Endothelial cell of umbilical vein (primary cell): ENCODE measurements around the gene NELFA. TPM values are rescaled to one million over a fixed set of nuclear protein-coding genes. Genes with fewer than 3 reads are reported as not detected.

Experiments
- BruUV-seq: library from RNA; stranded (reverse); fragments of 400-500 nt; replicated peaks from 2 replicates; lab custom pipeline; 2021; lab: Mats Ljungman, UMichigan
- CTCF ChIA-PET: fragments of 300-600, 350-600 bp; sonication (Branson Sonifier 250); formaldehyde crosslinking; loops from one replicate; lab custom pipeline; 2021; ENCODE audit warnings: antibody characterized with exemption, inconsistent platforms; lab: Charles Lee
- POLR2A ChIA-PET: fragments of 300-600, 350-600 bp; sonication (Branson Sonifier 250); formaldehyde crosslinking; loops from one replicate; lab custom pipeline; 2021; ENCODE audit warnings: antibody characterized with exemption, inconsistent platforms; lab: Charles Lee
- DNase-seq: peaks from one replicate; pipeline ENCODE4 v3.0.0-alpha.2; 2011; ENCODE audit warnings: low read depth, low spot score
- FAIRE-seq: peaks from 2 replicates; lab custom pipeline; 2011; peaks lifted over from hg19 to GRCh38; lab: Jason Lieb, UNC
- H2AFZ ChIP-seq: 2 replicates; pipeline ENCODE4 v1.6.0; 2012; ENCODE audit warnings: low read depth, low read length, control low read depth, inconsistent platforms
- H3K27ac ChIP-seq: 2 replicates; pipeline ENCODE4 v1.5.1; 2011; ENCODE audit warnings: low read depth, mild to moderate bottlenecking, control low read depth, low read length, moderate library complexity; ENCODE audit not compliant: insufficient read depth
- H3K27me3 ChIP-seq, 2 experiments: 2 replicates each; pipeline versions ENCODE4 v1.6.0 to v1.6.1; 2011; ENCODE audit warnings: low read length in 2 of 2, mixed read lengths in 1 of 2; ENCODE audit not compliant: control insufficient read depth in 2 of 2, insufficient read depth in 2 of 2
- H3K36me3 ChIP-seq, 2 experiments: 2 replicates in 1 of 2; 3 replicates in 1 of 2; pipeline ENCODE4 v1.5.1; 2011; ENCODE audit warnings: low read length in 2 of 2, mild to moderate bottlenecking in 1 of 2, moderate library complexity in 1 of 2; ENCODE audit not compliant: control insufficient read depth in 2 of 2, insufficient read depth in 2 of 2; ENCODE audit errors: extremely low read depth in 1 of 2
- H3K4me1 ChIP-seq: 3 replicates; pipeline ENCODE4 v1.5.1; 2011; ENCODE audit warnings: mild to moderate bottlenecking, low read length; ENCODE audit not compliant: control insufficient read depth, insufficient read depth; ENCODE audit errors: extremely low read depth
- H3K4me2 ChIP-seq: 2 replicates; pipeline ENCODE4 v1.6.1; 2011; ENCODE audit warnings: low read length, control low read depth, mixed read lengths; ENCODE audit not compliant: insufficient read depth
- H3K4me3 ChIP-seq, 3 experiments: fragments of 200-600 bp in 1 of 3; sonication (generic), shearing (Covaris generic) in 1 of 3; replicated peaks in 1 of 3; 2 replicates each; pipeline ENCODE4 v1.5.1; 2011 to 2016; ENCODE audit warnings: control low read depth in 3 of 3, low read length in 3 of 3, mild to moderate bottlenecking in 2 of 3, inconsistent platforms in 1 of 3, low read depth in 1 of 3, moderate library complexity in 1 of 3; ENCODE audit not compliant: insufficient read depth in 1 of 3
- H3K79me2 ChIP-seq: 2 replicates; pipeline ENCODE4 v1.6.0; 2012; ENCODE audit warnings: low read length, inconsistent platforms; ENCODE audit not compliant: control insufficient read depth, insufficient read depth
- H3K9ac ChIP-seq: replicated peaks from 2 replicates; pipeline ENCODE3; 2011; ENCODE audit warnings: low read length, control low read depth; ENCODE audit not compliant: insufficient read depth; ENCODE audit errors: extremely low read depth
- H3K9me1 ChIP-seq: replicated peaks from 3 replicates; pipeline ENCODE4 v1.6.0; 2011; ENCODE audit warnings: mild to moderate bottlenecking, low read length; ENCODE audit not compliant: control insufficient read depth, insufficient read depth; ENCODE audit errors: extremely low read depth
- H3K9me3 ChIP-seq: replicated peaks from 2 replicates; pipeline ENCODE4 v1.5.1; 2012; ENCODE audit warnings: low read length, inconsistent platforms; ENCODE audit not compliant: control insufficient read depth, insufficient read depth
- H4K20me1 ChIP-seq: replicated peaks from 2 replicates; pipeline ENCODE3; 2011; ENCODE audit warnings: mild to moderate bottlenecking, low read length; ENCODE audit not compliant: control insufficient read depth, insufficient read depth; ENCODE audit errors: extremely low read depth
- EZH2 ChIP-seq: IDR thresholded peaks from 2 replicates; pipeline ENCODE4 v1.6.1; 2012; ENCODE audit warnings: borderline replicate concordance, low read depth, mild to moderate bottlenecking, moderate library complexity, low read length, inconsistent platforms; ENCODE audit not compliant: severe bottlenecking
- FOS ChIP-seq: IDR thresholded peaks from 2 replicates; pipeline ENCODE4 v1.6.1; 2011; ENCODE audit warnings: mild to moderate bottlenecking, low read length, moderate library complexity, borderline replicate concordance; ENCODE audit not compliant: insufficient read depth
- GATA2 ChIP-seq: IDR thresholded peaks from 2 replicates; pipeline ENCODE4 v1.7.0; 2011; ENCODE audit warnings: low read depth, mild to moderate bottlenecking, moderate library complexity, mixed read lengths, low read length; ENCODE audit not compliant: insufficient read length, insufficient read depth
- JUN ChIP-seq: IDR thresholded peaks from 2 replicates; pipeline ENCODE4 v1.6.1; 2011; ENCODE audit warnings: borderline replicate concordance, low read depth; ENCODE audit not compliant: insufficient read length, insufficient read depth
- MAX ChIP-seq: IDR thresholded peaks from 2 replicates; pipeline ENCODE4 v1.6.1; 2011; ENCODE audit not compliant: insufficient read depth, insufficient read length
- MYC ChIP-seq: IDR thresholded peaks from one replicate; pipeline ENCODE4 v1.6.1; 2011; ENCODE audit warnings: mild to moderate bottlenecking, low read depth, low read length
- POLR2A ChIP-seq: IDR thresholded peaks from 2 replicates; pipeline ENCODE4 v1.6.1; 2012; ENCODE audit warnings: low read depth, mild to moderate bottlenecking, control low read depth, low read length
- POLR2AphosphoS5 ChIP-seq: IDR thresholded peaks from 2 replicates; pipeline ENCODE4 v1.6.1; 2012; ENCODE audit warnings: low read depth, mild to moderate bottlenecking, control low read depth, low read length, moderate library complexity; ENCODE audit not compliant: insufficient read depth
- dilution Hi-C: fragments of 300-500 bp; cut with MboI; formaldehyde crosslinking; loops from one replicate; pipeline ENCODE4 v1.15.0; 2019; ENCODE audit warnings: low sequenced_read_pairs; ENCODE audit not compliant: extremely low pct_ligation_motif_present
- intact Hi-C: fragments of 100-400 bp; cut with micrococcal nuclease; formaldehyde crosslinking; loops from one replicate; pipeline ENCODE4 v1.10.0; 2022
- polyA plus RNA-seq, 4 experiments: library from polyadenylated mRNA; depleted of rRNA in 3 of 4; stranded (reverse) in 3 of 4; unstranded in 1 of 4; fragments of >200 nt; gene quantifications; 2 replicates each; pipeline versions ENCODE4 v1.2.1 to v1.2.3, GENCODE V29; 2011 to 2012; ENCODE audit warnings: missing spikeins in 1 of 4
- total RNA-seq: library from RNA; stranded (reverse); gene quantifications from 2 replicates; pipeline ENCODE4 v1.2.3, GENCODE V29; 2021
- TF ChIP-seq, protein P1 (sequence below), 2 donors: IDR thresholded peaks; 1 replicate in 1 of 2; 2 replicates in 1 of 2; pipeline ENCODE4 v1.5.1; 2011; ENCODE audit warnings: low read length in 2 of 2, mild to moderate bottlenecking in 2 of 2, moderate library complexity in 2 of 2, control low read depth in 1 of 2, inconsistent platforms in 1 of 2, low read depth in 1 of 2; ENCODE audit not compliant: insufficient read depth in 1 of 2; ENCODE audit errors: extremely low read depth in 1 of 2

Gene NELFA
- total and polyA plus RNA-seq, 2 donors (not counting 3 experiments of a cell fraction or from before 2014, with no cell fraction given): 22.8 to 30.3 TPM

GRCh38 chr4:1982124-1983052 lies 26.4 kb downstream of the NELFA start:
- no peak for DNase-seq
- no peak overlapping the region for H3K27ac ChIP-seq
- intact Hi-C loops (no loop called here), dilution Hi-C loops (no loop called here)
- H3K36me3 ChIP-seq: peaks cover 18 to 55% of the 10 kb centered on the region in 2 experiments
- H3K79me2 ChIP-seq: no peaks in the 10 kb centered on the region
- H3K4me2 ChIP-seq: no peak overlapping the region
- H2AFZ ChIP-seq: no peak overlapping the region
- POLR2A ChIA-PET: no interaction called here
- H4K20me1 ChIP-seq: no peaks in the 10 kb centered on the region
- H3K9ac ChIP-seq: no peak overlapping the region
- H3K4me3 ChIP-seq: no peak overlapping the region
- no peaks in the 10 kb centered on the region for H3K4me1 ChIP-seq
- FAIRE-seq: peak; percentile 40
- CTCF ChIA-PET: no interaction called here
- H3K9me1 ChIP-seq: no peaks in the 10 kb centered on the region
- H3K9me3 ChIP-seq: no peaks in the 10 kb centered on the region
- TF ChIP-seq MAX: no peak
- BruUV-seq: no TSS peak
- H3K27me3 ChIP-seq: no peaks in the 10 kb centered on the region

- CTCF ChIA-PET: interaction anchor here (0.6 kb wide), 1 partner anchor 169 kb away, joined by 3 read pairs; no protein-coding TSS in a partner anchor
- no peaks in the 10 kb centered on the region for H3K4me1 ChIP-seq
Observed at GRCh38 chr4:1981251-1982058, 27.3 kb downstream of the NELFA start.

More at GRCh38 chr4:1981251-1982058, 27.3 kb downstream of the NELFA start:
- POLR2A ChIA-PET: no interaction called here
- H3K4me2 ChIP-seq: no peak overlapping the region
- H3K27me3 ChIP-seq: no peaks in the 10 kb centered on the region
- no peak overlapping the region for H3K27ac ChIP-seq
- dilution Hi-C loops (no loop called here), intact Hi-C loops (no loop called here)
- FAIRE-seq: peak; percentile 59
- H3K36me3 ChIP-seq: peaks cover 22 to 55% of the 10 kb centered on the region in 2 experiments
- no TSS peak for BruUV-seq
- no peaks in the 10 kb centered on the region for H3K79me2 ChIP-seq
- no peaks in the 10 kb centered on the region for H3K9me3 ChIP-seq
- no peak overlapping the region for H3K9ac ChIP-seq
- no peaks in the 10 kb centered on the region for H3K9me1 ChIP-seq
- TF ChIP-seq EZH2 (no peak), POLR2AphosphoS5 (no peak), FOS (no peak), POLR2A (no peak), JUN (no peak), MAX (no peak), MYC (no peak), GATA2 (no peak)
- TF ChIP-seq, protein P1, sequence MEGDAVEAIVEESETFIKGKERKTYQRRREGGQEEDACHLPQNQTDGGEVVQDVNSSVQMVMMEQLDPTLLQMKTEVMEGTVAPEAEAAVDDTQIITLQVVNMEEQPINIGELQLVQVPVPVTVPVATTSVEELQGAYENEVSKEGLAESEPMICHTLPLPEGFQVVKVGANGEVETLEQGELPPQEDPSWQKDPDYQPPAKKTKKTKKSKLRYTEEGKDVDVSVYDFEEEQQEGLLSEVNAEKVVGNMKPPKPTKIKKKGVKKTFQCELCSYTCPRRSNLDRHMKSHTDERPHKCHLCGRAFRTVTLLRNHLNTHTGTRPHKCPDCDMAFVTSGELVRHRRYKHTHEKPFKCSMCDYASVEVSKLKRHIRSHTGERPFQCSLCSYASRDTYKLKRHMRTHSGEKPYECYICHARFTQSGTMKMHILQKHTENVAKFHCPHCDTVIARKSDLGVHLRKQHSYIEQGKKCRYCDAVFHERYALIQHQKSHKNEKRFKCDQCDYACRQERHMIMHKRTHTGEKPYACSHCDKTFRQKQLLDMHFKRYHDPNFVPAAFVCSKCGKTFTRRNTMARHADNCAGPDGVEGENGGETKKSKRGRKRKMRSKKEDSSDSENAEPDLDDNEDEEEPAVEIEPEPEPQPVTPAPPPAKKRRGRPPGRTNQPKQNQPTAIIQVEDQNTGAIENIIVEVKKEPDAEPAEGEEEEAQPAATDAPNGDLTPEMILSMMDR (IDR thresholded peaks at IDR 0.05; ENCODE audit: extremely low read depth in 1 of 2, insufficient read depth in 1 of 2, low read depth in 1 of 2, low read length in 2 of 2): no peak
- H2AFZ ChIP-seq: no peak overlapping the region
- no peaks in the 10 kb centered on the region for H4K20me1 ChIP-seq
- DNase-seq: no peak
- H3K4me3 ChIP-seq: no peak overlapping the region
